IMR-90 (cell line): ENCODE results near the gene MUC5B. TPM values are rescaled to one million over a fixed set of nuclear protein-coding genes. Genes with fewer than 3 reads are reported as not detected.

Experiments used
- ATAC-seq: fragments of 200-7000 bp; cut with Tn5 transposase; 2 replicates; pipeline ENCODE4 v1.9.1; 2020; ENCODE audit warnings: low read depth, mild to moderate bottlenecking, moderate library complexity
- BruUV-seq: library from RNA; stranded (reverse); fragments of 400-500 nt; replicated peaks from 2 replicates; lab custom pipeline; 2021; lab: Mats Ljungman, UMichigan
- CTCF ChIA-PET: fragments of 300-600 bp; formaldehyde crosslinking; extraction: SDS; loops from one replicate; lab custom pipeline; 2021; ENCODE audit warnings: antibody characterized with exemption; lab: Yijun Ruan, JAX
- POLR2A ChIA-PET: fragments of 300-600 bp; sonication (Branson Sonifier 250); formaldehyde crosslinking; loops from one replicate; lab custom pipeline; 2022; ENCODE audit warnings: antibody characterized with exemption; ENCODE audit not compliant: unreplicated experiment; lab: Charles Lee
- DNase-seq: peaks from one replicate; pipeline ENCODE4 v3.0.0; 2013
- H2AFZ ChIP-seq: replicated peaks from 2 replicates; pipeline ENCODE3; 2013; ENCODE audit warnings: low read length, mild to moderate bottlenecking; ENCODE audit not compliant: poor library complexity
- H2AK5ac ChIP-seq: 2 replicates; pipeline ENCODE4 v1.6.1; 2013; ENCODE audit warnings: low read depth, low read length, inconsistent platforms
- H2AK9ac ChIP-seq: replicated peaks from 2 replicates; pipeline ENCODE3; 2013; ENCODE audit warnings: mild to moderate bottlenecking, low read depth, low read length, moderate library complexity; ENCODE audit not compliant: poor library complexity
- H2BK120ac ChIP-seq: 2 replicates; pipeline ENCODE4 v1.6.1; 2013; ENCODE audit warnings: low read depth, low read length, inconsistent platforms
- H2BK15ac ChIP-seq: 3 replicates; pipeline ENCODE4 v1.6.1; 2013; ENCODE audit warnings: low read depth, low read length, inconsistent platforms
- H2BK20ac ChIP-seq: 2 replicates; pipeline ENCODE4 v1.6.1; 2013; ENCODE audit warnings: low read depth, mild to moderate bottlenecking, inconsistent platforms, low read length, moderate library complexity
- H2BK5ac ChIP-seq: 2 replicates; pipeline ENCODE4 v1.6.1; 2013; ENCODE audit warnings: mild to moderate bottlenecking, low read depth, low read length, inconsistent platforms; ENCODE audit not compliant: poor library complexity, severe bottlenecking
- H3K14ac ChIP-seq: replicated peaks from 2 replicates; pipeline ENCODE4 v1.6.1; 2013; ENCODE audit warnings: low read depth, low read length, inconsistent platforms
- H3K18ac ChIP-seq: 2 replicates; pipeline ENCODE4 v1.6.1; 2013; ENCODE audit warnings: low read depth, low read length, control low read depth
- H3K23ac ChIP-seq: 2 replicates; pipeline ENCODE4 v1.6.1; 2013; ENCODE audit warnings: low read depth, low read length, inconsistent platforms
- H3K27ac ChIP-seq: 2 replicates; pipeline ENCODE4 v1.5.1; 2013; ENCODE audit warnings: mild to moderate bottlenecking, control low read depth, low read length; ENCODE audit not compliant: insufficient read depth
- H3K27me3 ChIP-seq: 2 replicates; pipeline ENCODE4 v1.6.1; 2013; ENCODE audit warnings: low read length; ENCODE audit not compliant: control insufficient read depth, insufficient read depth
- H3K36me3 ChIP-seq: 2 replicates; pipeline ENCODE4 v1.6.1; 2013; ENCODE audit warnings: low read length, mixed read lengths; ENCODE audit not compliant: control insufficient read depth, insufficient read depth
- H3K4ac ChIP-seq: 2 replicates; pipeline ENCODE4 v1.6.1; 2013; ENCODE audit warnings: low read depth, low read length, inconsistent platforms
- H3K4me1 ChIP-seq: 2 replicates; pipeline ENCODE4 v1.6.1; 2013; ENCODE audit warnings: low read length, mixed read lengths; ENCODE audit not compliant: control insufficient read depth, insufficient read depth
- H3K4me2 ChIP-seq: 2 replicates; pipeline ENCODE4 v1.6.1; 2013; ENCODE audit warnings: low read depth, mild to moderate bottlenecking, control low read depth, low read length, moderate library complexity
- H3K4me3 ChIP-seq: 2 replicates; pipeline ENCODE4 v1.5.1; 2013; ENCODE audit warnings: low read depth, mild to moderate bottlenecking, control low read depth, low read length, moderate library complexity; ENCODE audit not compliant: insufficient read depth
- H3K56ac ChIP-seq: 2 replicates; pipeline ENCODE4 v1.6.1; 2013; ENCODE audit warnings: low read length, inconsistent platforms; ENCODE audit not compliant: insufficient read depth; ENCODE audit errors: extremely low read depth
- H3K79me1 ChIP-seq, 2 experiments: 2 replicates each; pipeline ENCODE4 v1.6.1; 2013; ENCODE audit warnings: low read length in 2 of 2, inconsistent platforms in 1 of 2, low read depth in 1 of 2
- H3K9ac ChIP-seq: 2 replicates; pipeline ENCODE4 v1.6.1; 2013; ENCODE audit warnings: low read depth, low read length, control low read depth
- H3K9me1 ChIP-seq: 2 replicates; pipeline ENCODE4 v1.6.1; 2013; ENCODE audit warnings: low read length, inconsistent platforms; ENCODE audit not compliant: insufficient read depth
- H3K9me3 ChIP-seq: 2 replicates; pipeline ENCODE4 v1.6.1; 2013; ENCODE audit warnings: low read length; ENCODE audit not compliant: control insufficient read depth, insufficient read depth
- H4K20me1 ChIP-seq: 2 replicates; pipeline ENCODE4 v1.6.1; 2013; ENCODE audit warnings: low read length, inconsistent platforms; ENCODE audit not compliant: insufficient read depth
- H4K5ac ChIP-seq: 2 replicates; pipeline ENCODE4 v1.6.1; 2013; ENCODE audit warnings: mild to moderate bottlenecking, low read depth, low read length, control low read depth
- H4K8ac ChIP-seq, 2 experiments: 2 replicates each; pipeline ENCODE4 v1.6.1; 2013; ENCODE audit warnings: low read depth in 2 of 2, low read length in 2 of 2, control low read depth in 1 of 2, inconsistent platforms in 1 of 2
- H4K91ac ChIP-seq: 2 replicates; pipeline ENCODE4 v1.6.1; 2013; ENCODE audit warnings: low read depth, low read length, inconsistent platforms; ENCODE audit not compliant: insufficient read depth
- BHLHE40 ChIP-seq: fragments of 150-350 bp; IDR thresholded peaks from 2 replicates; pipeline ENCODE4 v1.6.1; 2016; ENCODE audit warnings: mild to moderate bottlenecking, low read depth, low read length
- CHD1 ChIP-seq: IDR thresholded peaks from 2 replicates; pipeline ENCODE4 v1.6.1; 2012; ENCODE audit warnings: low read depth, low read length, improper control_type of control experiment
- CTCF ChIP-seq: conservative IDR thresholded peaks from 2 replicates; pipeline ENCODE4 v1.5.1; 2012; ENCODE audit warnings: mild to moderate bottlenecking, low read depth, low read length, improper control_type of control experiment
- ELK1 ChIP-seq: fragments of 150-350 bp; IDR thresholded peaks from 2 replicates; pipeline ENCODE4 v1.6.1; 2016; ENCODE audit warnings: low read depth, mild to moderate bottlenecking, low read length, moderate library complexity, borderline replicate concordance
- FOS ChIP-seq: fragments of 150-350 bp; IDR thresholded peaks from 2 replicates; pipeline ENCODE4 v1.6.1; 2016; ENCODE audit warnings: low read depth, low read length
- MXI1 ChIP-seq: IDR thresholded peaks from 2 replicates; pipeline ENCODE4 v1.6.1; 2012; ENCODE audit warnings: low read depth, mild to moderate bottlenecking, low read length, moderate library complexity, borderline replicate concordance
- NFE2L2 ChIP-seq: fragments of 150-350 bp; IDR thresholded peaks from 2 replicates; pipeline ENCODE4 v1.6.1; 2016; ENCODE audit warnings: low read depth, mild to moderate bottlenecking, low read length
- POLR2A ChIP-seq: IDR thresholded peaks from 2 replicates; pipeline ENCODE4 v1.6.1; 2012; ENCODE audit warnings: mild to moderate bottlenecking, low read depth, low read length
- RAD21 ChIP-seq: IDR thresholded peaks from 2 replicates; pipeline ENCODE4 v1.6.1; 2012; ENCODE audit warnings: low read length, improper control_type of control experiment
- RCOR1 ChIP-seq: IDR thresholded peaks from 2 replicates; pipeline ENCODE4 v1.6.1; 2012; ENCODE audit warnings: mild to moderate bottlenecking, low read length, improper control_type of control experiment; ENCODE audit not compliant: insufficient replicate concordance
- RFX5 ChIP-seq: IDR thresholded peaks from 2 replicates; pipeline ENCODE4 v1.8.0; 2012; ENCODE audit warnings: low read depth, mild to moderate bottlenecking, low read length, moderate library complexity
- USF2 ChIP-seq: fragments of 150-350 bp; IDR thresholded peaks from 2 replicates; pipeline ENCODE4 v1.6.1; 2017; ENCODE audit warnings: mild to moderate bottlenecking, antibody characterized with exemption, low read length, low read depth
- WGBS, 2 experiments: methylation state at CpG; one replicate each; pipeline versions ENCODE4 v1.1.5 to v1.1.7; 2013; ENCODE audit warnings: missing lambda C conversion rate in 2 of 2; ENCODE audit not compliant: insufficient read length in 1 of 2; ENCODE audit errors: extremely low coverage in 2 of 2; 5-methylcytosine and 5-hydroxymethylcytosine counted together
- dilution Hi-C: fragments of 300-500 bp; cut with HindIII; formaldehyde crosslinking; loops from one replicate; pipeline ENCODE4 v1.14.3; 2018; ENCODE audit warnings: low sequenced_read_pairs; ENCODE audit not compliant: unreplicated experiment
- in situ Hi-C: fragments of 300-500 bp; cut with MboI; formaldehyde crosslinking; loops from 3 replicates; pipeline ENCODE4 v1.14.3; 2019; ENCODE audit warnings: low sequenced_read_pairs, inconsistent platforms, mixed read lengths
- intact Hi-C: fragments of 100-400 bp; cut with micrococcal nuclease; formaldehyde crosslinking; loops from 2 replicates; pipeline ENCODE4 v1.10.0; 2022
- polyA plus RNA-seq, 3 experiments: library from polyadenylated mRNA; depleted of rRNA; stranded (reverse); fragments of >200 nt; gene quantifications; 2 replicates each; pipeline ENCODE4 v1.2.3, GENCODE V29; 2012; ENCODE audit warnings: low replicate concordance in 1 of 3
- total RNA-seq: library from RNA; depleted of rRNA; stranded (reverse); fragments of >200 nt; gene quantifications from 2 replicates; pipeline ENCODE4 v1.2.3, GENCODE V29; 2012

MUC5B gene
- total and polyA plus RNA-seq, 2 of the 4 experiments (the other 2 are of a cell fraction), result not detected

- no peak overlapping the region for H4K91ac ChIP-seq
- H3K4me3 ChIP-seq, result no peak overlapping the region
- no peak overlapping the region for H2AK5ac ChIP-seq
- H3K4me1 ChIP-seq, result peaks cover 11% of the 10 kb centered on the region
- H3K27ac ChIP-seq, result no peak overlapping the region
- CTCF ChIA-PET, result no interaction called here
- no peaks in the 10 kb centered on the region for H3K79me1 ChIP-seq
- DNase-seq (no peak), ATAC-seq (no peak)
- H2BK5ac ChIP-seq, result no peak overlapping the region
- 88% methylated on average over 4 of the region's 9 CpGs; no CpG with 5 or more reads in 1 of the 2 experiments for WGBS, 2 experiments
- H4K20me1 ChIP-seq, result no peaks in the 10 kb centered on the region
- no peak overlapping the region for H2BK15ac ChIP-seq
- dilution Hi-C loops (no loop called here), in situ Hi-C loops (no loop called here), intact Hi-C loops (no loop called here)
- BruUV-seq, result no TSS peak
- no peak overlapping the region for H4K8ac ChIP-seq
- H3K18ac ChIP-seq, result no peak overlapping the region
- no peaks in the 10 kb centered on the region for H3K9me3 ChIP-seq
- H2AFZ ChIP-seq, result no peak overlapping the region
- no peak for TF ChIP-seq MXI1
- TF ChIP-seq USF2, result no peak
- no peak for TF ChIP-seq RFX5
- TF ChIP-seq POLR2A, result no peak
- no peak for TF ChIP-seq BHLHE40
- TF ChIP-seq NFE2L2, result no peak
- TF ChIP-seq CHD1, result no peak
- no peak for TF ChIP-seq RCOR1
- no peak for TF ChIP-seq FOS
- TF ChIP-seq CTCF, result no peak
- TF ChIP-seq ELK1, result no peak
- no peak for TF ChIP-seq RAD21
- H3K36me3 ChIP-seq, result no peaks in the 10 kb centered on the region
- no peak overlapping the region for H3K23ac ChIP-seq
- no peak overlapping the region for H3K9ac ChIP-seq
- no peaks in the 10 kb centered on the region for H3K27me3 ChIP-seq
- peaks cover 5% of the 10 kb centered on the region; the same call in 1 of the 2 replicates for H3K9me1 ChIP-seq
- H2AK9ac ChIP-seq, result no peak overlapping the region
- no peak overlapping the region for H3K14ac ChIP-seq
- no peak overlapping the region for H2BK120ac ChIP-seq
- H4K5ac ChIP-seq, result no peak overlapping the region
- no peak overlapping the region for H3K56ac ChIP-seq
- H3K4ac ChIP-seq, result no peak overlapping the region
- POLR2A ChIA-PET, result no interaction called here
- H2BK20ac ChIP-seq, result no peak overlapping the region
- no peak overlapping the region for H3K4me2 ChIP-seq
Measured at GRCh38 chr11:1259561-1259960, 36.7 kb downstream of the MUC5B start.
